KMS-11 (cell line): ENCODE measurements around the gene ANAPC7.
"Not testable (repeated sequence)": the region's sequence is repeated elsewhere in the genome, so short reads cannot be mapped to it uniquely, and the experiment has no call there.

Experiments used
- H2AFZ ChIP-seq: fragments of 200-600 bp; sonication (generic); 2 replicates; pipeline ENCODE4 v1.6.1; 2016; ENCODE audit warnings: antibody characterized with exemption, mixed run types, low read depth
- H3K27ac ChIP-seq: fragments of 200-600 bp; sonication (generic); 2 replicates; pipeline ENCODE4 v1.6.1; 2016; ENCODE audit warnings: mild to moderate bottlenecking, mixed run types
- H3K27me3 ChIP-seq: fragments of 200-600 bp; sonication (generic); 2 replicates; pipeline ENCODE4 v1.6.1; 2017; ENCODE audit warnings: mild to moderate bottlenecking, low read depth, mixed run types, moderate library complexity; ENCODE audit not compliant: insufficient read depth
- H3K36me3 ChIP-seq: fragments of 200-600 bp; sonication (generic); 2 replicates; pipeline ENCODE4 v1.6.1; 2017; ENCODE audit warnings: mild to moderate bottlenecking, mixed run types; ENCODE audit not compliant: insufficient read depth
- H3K4me1 ChIP-seq: fragments of 200-600 bp; sonication (generic); 2 replicates; pipeline ENCODE4 v1.6.1; 2016; ENCODE audit warnings: mild to moderate bottlenecking, low read depth, mixed run types; ENCODE audit not compliant: poor library complexity, severe bottlenecking
- H3K4me2 ChIP-seq: fragments of 200-600 bp; sonication (generic); 2 replicates; pipeline ENCODE4 v1.7.0; 2016; ENCODE audit warnings: mild to moderate bottlenecking, mixed run types
- H3K4me3 ChIP-seq: fragments of 200-600 bp; sonication (generic); IDR thresholded peaks from 2 replicates; pipeline ENCODE4 v1.6.1; 2017; ENCODE audit warnings: low read depth, low read length, mixed read lengths; ENCODE audit not compliant: insufficient read depth
- H3K79me2 ChIP-seq: fragments of 200-600 bp; sonication (generic); 2 replicates; pipeline ENCODE4 v1.6.1; 2016; ENCODE audit warnings: low read depth, mixed run types; ENCODE audit not compliant: insufficient read depth
- H3K9ac ChIP-seq: fragments of 200-600 bp; sonication (generic); 2 replicates; pipeline ENCODE4 v1.6.1; 2016; ENCODE audit warnings: mild to moderate bottlenecking, mixed run types
- H4K20me1 ChIP-seq: fragments of 200-600 bp; sonication (generic); 2 replicates; pipeline ENCODE4 v1.6.1; 2016; ENCODE audit warnings: mild to moderate bottlenecking, mixed run types; ENCODE audit not compliant: insufficient read depth
- CTCF ChIP-seq: fragments of 200-600 bp; sonication (generic); conservative IDR thresholded peaks from 2 replicates; pipeline ENCODE4 v1.6.1; 2017; ENCODE audit warnings: low read depth, mild to moderate bottlenecking, antibody characterized with exemption, low read length, moderate library complexity, mixed read lengths

The ANAPC7 gene

GRCh38 chr12:110403976-110404682 lies 621 bp upstream of the ANAPC7 start:
- no peaks in the 10 kb centered on the region for H3K36me3 ChIP-seq
- peaks cover 43% of the 10 kb centered on the region for H3K79me2 ChIP-seq
- no peak for TF ChIP-seq CTCF
- H3K4me2 ChIP-seq = peak overlapping the region; percentile 48
- H3K4me1 ChIP-seq = peaks cover 5% of the 10 kb centered on the region
- no peaks in the 10 kb centered on the region for H3K27me3 ChIP-seq
- H3K9ac ChIP-seq = peak overlapping the region; percentile 90
- peak overlapping the region; percentile 92 for H2AFZ ChIP-seq
- H3K27ac ChIP-seq = peak overlapping the region; percentile 92
- no peaks in the 10 kb centered on the region for H4K20me1 ChIP-seq
- no peak overlapping the region for H3K4me3 ChIP-seq

- H3K4me3 ChIP-seq = no peak overlapping the region
- no peak for TF ChIP-seq CTCF
- no peak overlapping the region for H3K4me2 ChIP-seq
- no peak overlapping the region for H2AFZ ChIP-seq
- no peaks in the 10 kb centered on the region for H3K36me3 ChIP-seq
- H3K27ac ChIP-seq = no peak overlapping the region
- no peak overlapping the region for H3K9ac ChIP-seq
- no peaks in the 10 kb centered on the region for H3K79me2 ChIP-seq
- H3K27me3 ChIP-seq = no peaks in the 10 kb centered on the region
- no peaks in the 10 kb centered on the region for H4K20me1 ChIP-seq
- H3K4me1 ChIP-seq = no peaks in the 10 kb centered on the region
Measured at GRCh38 chr12:110382683-110383082, 20.8 kb downstream of the ANAPC7 start.

- Histone ChIP-seq H2AFZ (no peak overlapping the region), H4K20me1 (no peaks in the 10 kb centered on the region), H3K9ac (no peak overlapping the region), H3K79me2 (no peaks in the 10 kb centered on the region), H3K4me1 (no peaks in the 10 kb centered on the region), H3K36me3 (no peaks in the 10 kb centered on the region), H3K27me3 (no peaks in the 10 kb centered on the region), H3K4me2 (no peak overlapping the region), H3K4me3 (no peak overlapping the region), H3K27ac (no peak overlapping the region)
- no peak for TF ChIP-seq CTCF
Measured at GRCh38 chr12:110379631-110380030, 23.9 kb downstream of the ANAPC7 start.

- Histone ChIP-seq H3K4me2 (no peak overlapping the region), H3K27ac (no peak overlapping the region), H4K20me1 (no peaks in the 10 kb centered on the region), H3K79me2 (no peaks in the 10 kb centered on the region), H2AFZ (no peak overlapping the region), H3K36me3 (no peaks in the 10 kb centered on the region), H3K9ac (no peak overlapping the region), H3K27me3 (no peaks in the 10 kb centered on the region), H3K4me3 (no peak overlapping the region), H3K4me1 (no peaks in the 10 kb centered on the region)
- TF ChIP-seq CTCF = no peak
Measured at GRCh38 chr12:110379197-110379596, 24.3 kb downstream of the ANAPC7 start.

- not testable (repeated sequence) for H4K20me1 ChIP-seq, H3K36me3 ChIP-seq, H3K9ac ChIP-seq, H3K27ac ChIP-seq, H2AFZ ChIP-seq, H3K4me3 ChIP-seq, H3K4me1 ChIP-seq, H3K27me3 ChIP-seq, H3K4me2 ChIP-seq, H3K79me2 ChIP-seq
Measured at GRCh38 chr12:110378131-110378790, 25.2 kb downstream of the ANAPC7 start.
